ENCODE data around the gene DLG2.

Gene DLG2

GRCh38 chr11:83681906-83682610, 1945.1 kb downstream of the DLG2 start:
- no peak overlapping the region for H3K4me3 ChIP-seq (ENCODE audit: low read depth, low read length)
- no peak for TF ChIP-seq CTCF (conservative IDR thresholded peaks at IDR 0.05; ENCODE audit: low read depth, low read length)
- DNase-seq (ENCODE audit: low read depth): no peak

GRCh38 chr11:83681031-83681781, 1945.9 kb downstream of the DLG2 start:
- DNase-seq (ENCODE audit: low read depth): no peak
- no peak overlapping the region for H3K4me3 ChIP-seq (ENCODE audit: low read depth, low read length)
- no peak for TF ChIP-seq CTCF (conservative IDR thresholded peaks at IDR 0.05; ENCODE audit: low read depth, low read length)

- H3K4me3 ChIP-seq (ENCODE audit: low read depth, low read length): no peak overlapping the region
- DNase-seq (ENCODE audit: low read depth): no peak
- no peak for TF ChIP-seq CTCF (conservative IDR thresholded peaks at IDR 0.05; ENCODE audit: low read depth, low read length)
Observed at GRCh38 chr11:83680321-83680720, 1946.8 kb downstream of the DLG2 start.

- TF ChIP-seq CTCF (conservative IDR thresholded peaks at IDR 0.05; ENCODE audit: low read depth, low read length): no peak
- no peak overlapping the region for H3K4me3 ChIP-seq (ENCODE audit: low read depth, low read length)
- DNase-seq (ENCODE audit: low read depth): no peak
Observed at GRCh38 chr11:83678831-83679584, 1948.1 kb downstream of the DLG2 start.

GRCh38 chr11:83677730-83678129, 1949.4 kb downstream of the DLG2 start:
- TF ChIP-seq CTCF (conservative IDR thresholded peaks at IDR 0.05; ENCODE audit: low read depth, low read length): no peak
- no peak for DNase-seq (ENCODE audit: low read depth)
- H3K4me3 ChIP-seq (ENCODE audit: low read depth, low read length): no peak overlapping the region

- DNase-seq (ENCODE audit: low read depth): no peak
- H3K4me3 ChIP-seq (ENCODE audit: low read depth, low read length): no peak overlapping the region
- TF ChIP-seq CTCF (conservative IDR thresholded peaks at IDR 0.05; ENCODE audit: low read depth, low read length): no peak
Observed at GRCh38 chr11:83676056-83676601, 1951.0 kb downstream of the DLG2 start.

Data from choroid plexus epithelial cell (primary cell).